SK-N-MC (cell line): ENCODE measurements around the gene TAPT1.

Source experiments
- EZH2 ChIP-seq: fragments of 200-600 bp; sonication (generic); IDR thresholded peaks from one replicate; pipeline ENCODE4 v1.6.1; 2017; ENCODE audit warnings: antibody characterized with exemption
- FOXP2 ChIP-seq: optimal IDR thresholded peaks from 2 replicates; pipeline ENCODE3; 2011; ENCODE audit warnings: mild to moderate bottlenecking, moderate library complexity; ENCODE audit not compliant: insufficient read depth; ENCODE audit errors: extremely low read length, control extremely low read depth
- POLR2AphosphoS5 ChIP-seq: IDR thresholded peaks from 2 replicates; pipeline ENCODE4 v1.6.1; 2012; ENCODE audit warnings: mild to moderate bottlenecking, low read depth, low read length, borderline replicate concordance

DNA sequence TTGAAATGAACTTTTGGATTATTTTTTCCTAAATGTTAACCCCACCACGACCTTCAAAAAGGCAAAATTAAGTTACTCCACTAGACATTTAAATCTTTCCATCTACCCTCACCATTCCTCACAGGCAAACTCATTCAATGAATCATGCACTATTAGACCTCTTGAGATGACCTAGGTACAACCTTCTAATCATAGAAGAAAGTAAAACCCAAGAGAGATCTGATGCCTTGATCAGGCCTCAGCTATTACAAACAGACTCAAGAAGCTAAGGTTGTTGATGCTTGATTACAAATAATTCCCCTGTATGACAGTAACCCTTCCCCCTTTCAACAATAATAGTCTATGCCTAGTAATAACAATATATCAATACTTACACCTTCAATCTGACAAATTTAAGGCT, 18.9 kb downstream of the TAPT1 start:
- TF ChIP-seq POLR2AphosphoS5 (no peak), EZH2 (no peak), FOXP2 (no peak)
